Measurements from ENCODE around the gene NALCN.

The NALCN gene

DNA sequence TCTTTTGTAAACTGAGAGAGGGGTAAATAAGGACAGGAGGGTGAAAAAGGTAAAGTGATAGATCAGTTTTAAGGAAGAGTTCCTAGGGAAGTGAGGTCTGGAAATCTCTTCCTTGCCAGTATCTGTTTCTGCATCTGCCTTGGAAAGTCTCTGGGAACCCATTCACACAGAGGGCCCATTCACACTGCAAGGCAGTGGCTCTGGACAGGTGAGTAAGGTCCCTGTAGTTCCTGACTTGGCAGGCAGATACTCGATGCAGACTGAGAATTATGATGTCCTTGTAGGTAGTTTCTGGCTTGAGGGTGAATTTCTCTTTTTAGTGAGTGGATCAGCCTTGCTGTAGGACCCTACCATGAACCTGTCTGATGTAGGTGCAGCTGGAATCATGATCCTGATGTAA lies 293.3 kb downstream of the NALCN start:
- no peak for DNase-seq (ENCODE audit: low read depth)

DNA sequence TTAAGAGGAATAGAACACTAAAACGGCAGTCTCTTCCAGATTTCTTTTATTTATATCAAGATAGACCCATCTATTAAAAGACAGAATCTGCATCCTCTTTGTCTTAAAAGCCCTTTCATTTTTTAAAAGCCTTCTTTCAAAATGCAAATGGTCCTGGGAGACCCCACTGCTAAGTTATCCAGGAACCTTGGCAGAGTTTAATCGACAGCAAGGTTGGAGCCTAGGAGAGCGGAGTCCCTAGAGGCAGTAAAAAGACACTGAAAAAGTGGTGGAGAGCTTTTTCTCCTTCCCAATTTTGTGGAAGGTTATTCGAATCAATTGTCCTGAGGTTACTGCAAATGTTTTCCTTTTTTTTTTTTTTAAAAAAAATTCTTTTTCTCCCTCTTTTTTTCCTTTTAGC lies 294.7 kb downstream of the NALCN start:
- no peak for DNase-seq (ENCODE audit: low read depth)

DNA sequence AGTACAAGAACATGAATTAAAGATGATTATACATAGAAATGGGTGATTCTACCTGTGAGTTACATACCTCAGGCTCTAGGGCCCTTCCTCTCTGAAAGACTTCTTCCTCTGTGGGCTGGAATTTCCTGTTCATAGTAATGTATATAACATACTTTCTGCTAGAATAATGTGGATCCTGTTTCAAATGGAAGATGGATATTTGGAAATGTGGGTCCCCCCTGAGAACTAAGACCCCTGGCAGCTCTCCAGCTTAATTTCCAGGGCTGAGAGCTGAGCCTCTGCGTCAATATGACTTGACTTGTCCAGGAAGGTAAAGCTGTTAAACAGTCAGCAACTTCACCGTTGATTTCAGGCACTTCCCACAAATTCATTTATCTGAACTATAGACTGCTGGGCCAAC lies 296.3 kb downstream of the NALCN start:
- DNase-seq (ENCODE audit: low read depth): no peak

DNA sequence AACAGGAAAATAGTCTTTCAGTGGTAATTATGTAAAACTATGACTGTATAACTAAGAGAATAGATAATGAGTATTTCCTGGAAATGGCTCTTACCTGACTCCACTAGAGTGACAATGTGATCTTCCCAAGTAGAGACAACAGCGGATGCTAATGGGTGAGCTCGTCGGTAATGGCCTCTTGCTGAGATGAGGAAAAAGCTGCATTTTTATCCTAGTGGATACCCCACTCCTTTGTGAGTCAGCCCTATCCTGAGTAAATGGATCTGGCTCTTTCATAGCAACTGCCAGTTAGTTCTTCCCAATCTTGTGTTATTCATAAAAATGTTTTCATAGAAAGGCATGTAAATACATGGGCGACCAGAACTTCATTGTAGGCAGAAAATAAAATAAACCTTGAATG lies 299.5 kb downstream of the NALCN start:
- DNase-seq (ENCODE audit: low read depth): no peak

DNA sequence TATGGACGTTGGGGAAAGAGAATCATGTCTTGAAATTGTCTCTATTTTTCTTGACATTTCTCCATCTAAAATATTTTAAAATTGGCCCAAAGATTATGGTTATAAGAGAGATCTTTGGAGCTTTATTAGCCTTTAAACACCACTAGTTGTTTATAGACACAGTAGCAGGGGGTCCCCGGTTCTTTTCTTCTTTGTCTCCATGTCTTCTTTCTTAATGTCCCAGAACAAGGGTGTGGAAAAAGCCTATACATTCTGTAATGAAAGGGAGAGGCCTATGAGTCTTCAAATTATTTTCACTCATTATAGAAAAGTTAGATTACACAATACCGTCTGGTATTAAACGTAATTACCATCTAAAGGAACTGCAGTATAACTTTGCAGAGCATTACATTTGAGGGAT lies 300.0 kb downstream of the NALCN start:
- no peak for DNase-seq (ENCODE audit: low read depth)

DNA sequence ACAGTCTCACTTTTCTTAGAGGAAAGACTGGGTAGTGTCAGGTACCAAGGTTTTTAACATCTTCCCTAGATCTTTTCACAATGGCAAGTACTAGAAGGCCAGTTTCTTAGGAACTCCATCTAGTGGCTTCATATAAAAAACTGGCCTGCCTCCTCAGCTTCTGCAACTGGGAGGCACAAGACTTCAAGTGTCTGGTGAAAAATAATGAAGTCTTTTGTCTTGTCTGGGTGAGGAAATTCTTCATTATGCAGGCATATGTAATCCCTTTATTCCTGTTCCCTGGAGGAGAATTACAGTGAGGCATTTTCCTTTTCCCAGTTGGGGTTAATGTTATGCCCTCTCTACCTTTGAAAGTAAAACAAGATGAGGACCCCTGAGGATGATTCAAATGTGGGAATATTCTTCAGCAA lies 300.5 kb downstream of the NALCN start:
- no peak for DNase-seq (ENCODE audit: low read depth)

DNA sequence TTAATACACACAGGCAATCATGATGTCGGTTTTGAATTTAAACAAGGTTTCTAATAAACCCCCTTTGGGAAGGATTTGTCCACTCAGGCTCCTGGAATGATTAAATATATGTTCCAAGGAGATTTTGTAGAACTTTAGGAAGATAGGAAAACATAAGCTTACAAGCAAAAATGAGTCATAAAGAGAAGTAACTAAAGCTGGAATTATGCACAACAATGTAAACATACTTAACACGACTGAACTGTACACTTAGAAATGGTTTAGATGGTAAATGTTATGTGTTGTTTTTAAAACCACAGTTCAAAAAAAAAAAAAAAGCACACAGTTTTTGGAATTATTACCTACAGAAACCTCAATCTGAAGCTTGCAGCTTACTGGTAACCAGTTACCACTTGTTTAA lies 304.4 kb downstream of the NALCN start:
- DNase-seq (ENCODE audit: low read depth): no peak

DNA sequence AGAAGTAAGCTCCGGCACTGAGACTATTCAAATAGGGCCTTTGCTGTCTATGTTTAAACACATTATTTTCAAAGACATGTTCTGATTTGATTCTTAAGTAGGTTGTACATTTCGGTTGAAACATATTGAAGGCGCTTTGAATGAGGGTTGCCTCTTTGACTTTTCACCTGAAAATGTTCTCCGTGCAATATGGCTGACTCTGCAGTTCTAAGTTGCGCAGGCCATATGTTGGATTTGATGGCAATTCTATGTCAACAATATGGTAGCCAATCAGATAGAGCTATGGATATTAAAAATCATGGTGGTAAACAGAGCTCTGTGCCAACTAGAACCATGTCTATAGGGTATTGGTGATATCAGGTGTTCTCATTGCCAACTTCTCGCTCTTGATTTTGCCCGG lies 307.3 kb downstream of the NALCN start:
- DNase-seq (ENCODE audit: low read depth): no peak

DNA sequence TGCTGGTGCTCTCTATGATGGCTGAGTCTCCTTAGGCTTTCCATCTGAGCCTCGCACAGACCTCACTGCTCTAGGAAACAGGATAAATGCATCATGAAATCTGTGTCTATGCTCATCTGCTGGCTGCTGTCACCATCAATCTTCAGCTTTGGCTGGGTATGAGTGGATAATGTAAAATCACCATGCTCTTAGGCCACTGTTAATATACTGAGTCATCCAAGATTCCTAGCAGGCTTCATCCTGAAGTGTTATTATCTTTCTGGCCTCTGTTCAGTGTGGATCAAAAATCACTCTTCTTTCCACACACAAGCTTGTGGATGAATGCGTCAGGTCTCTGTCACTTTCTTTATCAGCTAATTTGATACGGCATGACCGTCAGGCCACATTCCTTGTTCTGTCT lies 317.4 kb downstream of the NALCN start:
- no peak for DNase-seq (ENCODE audit: low read depth)

DNA sequence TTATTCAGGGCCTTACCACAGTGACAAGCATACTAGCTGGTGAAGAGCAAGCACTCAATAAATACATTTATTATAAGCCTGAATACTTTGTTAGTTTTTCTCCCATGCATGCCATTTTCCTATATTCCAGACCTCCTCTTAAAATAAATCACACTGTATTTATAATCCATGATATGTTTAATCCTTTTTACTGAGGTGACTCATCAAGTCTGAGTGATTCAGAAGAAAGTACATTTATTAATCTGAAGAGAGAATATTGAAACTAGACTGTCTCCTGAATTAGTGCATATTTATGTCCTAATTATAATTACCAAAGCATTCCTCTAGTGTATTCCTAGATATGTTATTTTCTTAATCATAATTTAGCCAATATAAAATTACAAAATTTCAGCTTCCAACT lies 323.3 kb downstream of the NALCN start:
- DNase-seq (ENCODE audit: low read depth): no peak

DNA sequence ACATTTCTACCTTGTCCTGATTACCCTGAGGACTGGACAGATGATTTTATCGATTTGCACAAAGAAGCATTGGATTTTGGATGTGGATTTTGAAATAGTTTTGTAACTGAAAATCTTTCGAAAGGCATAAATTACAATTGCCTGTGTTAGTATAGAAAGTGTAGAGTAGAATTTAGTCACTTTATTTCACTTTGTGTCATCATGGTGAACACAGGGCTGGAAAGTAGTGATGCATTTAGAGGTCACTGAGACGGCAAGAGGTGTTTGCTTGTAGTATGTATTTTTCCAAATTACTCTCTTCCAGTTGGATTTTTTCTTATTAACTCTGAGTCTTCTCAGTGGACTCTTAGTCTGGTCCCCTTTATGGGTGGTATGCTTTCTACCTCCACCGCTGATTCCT lies 326.0 kb downstream of the NALCN start:
- no peak for DNase-seq (ENCODE audit: low read depth)

DNA sequence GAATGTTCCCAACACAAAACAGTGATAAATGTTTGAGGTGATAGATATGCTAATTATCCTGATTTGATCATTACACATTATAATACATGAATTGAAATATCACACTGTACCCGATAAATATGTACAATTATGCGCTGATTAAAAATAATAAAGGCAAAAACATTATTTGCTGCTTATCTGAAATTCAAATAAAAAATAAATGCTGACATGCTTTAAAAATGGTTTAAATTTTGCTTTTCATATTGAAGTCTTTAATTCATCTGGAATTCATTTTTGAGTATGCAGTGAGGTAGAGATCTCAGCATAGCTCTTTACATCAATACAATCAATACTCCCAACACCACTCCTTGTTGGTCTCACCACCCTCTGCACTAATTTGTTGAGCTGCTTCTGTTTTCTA lies 330.8 kb downstream of the NALCN start:
- no peak for DNase-seq (ENCODE audit: low read depth)

DNA sequence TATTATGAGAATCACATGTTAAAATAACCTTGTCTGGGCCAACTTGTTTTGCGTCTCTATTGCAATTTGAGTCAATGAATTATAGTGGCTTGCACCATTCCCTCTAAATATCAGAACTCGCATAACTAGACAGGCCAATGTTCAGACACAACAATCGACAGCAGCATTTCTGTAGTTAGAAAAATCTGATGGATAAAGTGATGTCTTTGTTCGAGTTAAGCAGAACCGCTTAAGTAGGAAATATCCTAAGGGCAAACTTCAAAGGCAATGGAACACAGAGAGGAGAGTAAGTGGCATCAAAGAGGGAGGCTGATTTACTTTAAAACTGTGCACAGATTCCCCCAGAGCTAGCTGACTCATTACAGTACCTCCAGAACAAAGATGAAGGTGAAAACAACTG lies 333.9 kb downstream of the NALCN start:
- no peak for DNase-seq (ENCODE audit: low read depth)

DNA sequence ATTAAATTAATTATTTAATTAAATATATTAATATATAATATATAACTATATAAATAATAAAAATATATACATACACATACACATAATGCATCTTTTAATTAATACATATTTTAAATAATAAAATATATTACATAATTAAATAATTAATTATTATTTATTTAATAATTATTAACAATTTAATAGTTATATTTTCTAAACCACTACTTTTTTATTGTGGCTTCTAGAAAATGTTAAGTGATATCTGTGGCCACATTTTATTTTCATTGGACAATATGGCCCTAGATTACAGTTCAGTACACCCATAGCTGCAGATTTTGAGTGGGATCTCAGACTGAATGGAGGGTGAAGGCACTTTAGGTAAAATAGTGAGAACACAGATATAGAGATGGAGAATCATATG lies 335.7 kb downstream of the NALCN start:
- no peak for DNase-seq (ENCODE audit: low read depth)

DNA sequence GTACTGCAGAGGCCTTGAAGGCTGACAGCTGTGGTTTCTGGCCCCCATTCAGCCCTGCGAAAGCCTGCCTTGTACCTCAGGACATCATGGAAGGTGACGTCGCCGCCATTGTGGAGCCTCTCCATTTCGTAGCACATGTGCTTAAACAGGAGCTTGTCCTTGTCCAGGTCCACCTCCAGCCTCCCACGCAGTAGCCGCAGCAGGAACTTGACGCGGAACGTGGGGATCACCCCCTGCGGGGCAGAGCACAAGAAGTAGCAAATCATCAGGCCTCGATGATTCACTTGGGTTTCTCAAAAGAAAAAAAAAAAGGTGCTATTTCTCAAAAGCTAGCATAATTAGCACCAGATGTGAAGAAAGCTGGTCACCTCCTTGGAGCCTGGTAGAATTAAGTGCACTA lies 351.0 kb downstream of the NALCN start:
- DNase-seq (ENCODE audit: low read depth): no peak

DNA sequence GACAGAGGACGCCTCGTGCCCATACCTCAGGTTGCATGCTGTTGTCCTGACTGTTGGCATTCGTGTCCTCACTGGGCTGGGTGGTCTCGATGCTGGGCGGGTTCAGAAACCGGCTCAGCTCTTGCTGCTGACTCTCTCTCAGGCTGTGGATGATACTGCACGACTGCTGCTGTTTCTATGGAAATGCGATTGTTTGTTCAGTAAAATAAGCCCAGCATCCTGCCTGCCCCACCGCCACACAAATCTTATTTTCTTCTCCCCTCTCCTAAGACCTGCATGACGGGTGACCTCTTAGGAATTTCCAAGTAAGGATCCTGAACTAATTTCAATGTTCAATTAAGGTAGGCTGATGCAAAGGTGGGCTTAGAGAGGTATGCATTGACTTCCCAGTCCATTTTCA lies 356.5 kb downstream of the NALCN start:
- DNase-seq (ENCODE audit: low read depth): no peak

DNA sequence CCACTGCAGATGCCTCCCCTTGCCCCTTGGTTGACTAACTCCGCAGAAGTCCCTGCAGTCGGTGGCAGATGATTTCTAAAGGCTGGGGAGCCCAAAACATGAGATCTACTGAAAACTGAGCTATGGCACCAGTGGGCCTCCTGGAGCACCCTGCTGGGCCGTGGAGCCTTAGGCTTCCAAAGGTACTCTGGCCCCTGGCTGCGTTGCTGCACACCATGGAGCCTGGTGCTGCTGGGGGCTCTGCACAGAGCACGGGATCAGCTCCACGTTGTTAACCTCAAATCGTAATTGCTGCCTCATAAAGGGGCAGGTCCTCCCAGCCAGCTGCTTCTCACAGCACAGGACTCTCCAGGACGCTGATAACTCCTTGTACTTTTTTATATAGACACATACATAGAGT lies 357.5 kb downstream of the NALCN start:
- DNase-seq (ENCODE audit: low read depth): no peak

DNA sequence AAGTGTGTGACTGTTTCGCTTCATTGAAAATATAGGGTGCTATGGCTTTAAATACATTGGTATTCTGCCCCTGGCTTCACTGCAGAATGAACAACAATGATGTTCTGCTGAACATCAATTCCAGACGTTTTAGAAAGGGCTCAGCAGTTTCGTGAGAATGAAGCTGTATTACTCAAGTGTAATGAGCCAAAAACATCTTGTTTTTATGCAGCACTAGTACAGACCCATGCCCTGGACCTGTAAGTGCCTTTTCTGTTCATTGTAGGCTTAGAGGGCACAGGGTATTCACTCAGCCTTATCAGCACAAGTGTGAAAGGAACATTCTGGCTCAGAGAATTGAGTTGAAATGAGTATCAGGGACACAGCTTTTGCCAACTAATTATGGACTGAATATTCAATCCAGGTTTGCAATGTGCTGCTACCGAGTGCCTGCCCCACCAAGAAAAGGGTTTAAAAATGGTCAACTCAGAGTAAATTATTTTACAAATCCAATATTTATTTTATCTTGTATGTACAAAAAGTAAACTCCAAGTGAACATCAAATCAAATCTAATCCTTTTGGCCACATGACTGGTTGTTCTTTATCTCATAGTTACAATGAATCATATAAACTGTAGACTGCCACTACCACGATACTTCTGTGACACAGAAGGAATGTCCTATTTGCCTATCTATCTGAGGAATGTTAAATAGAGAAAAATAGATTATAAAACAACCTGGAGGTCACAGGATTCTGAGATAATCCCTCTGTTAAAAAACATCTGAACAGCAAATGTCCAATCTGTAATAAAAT lies 362.8 kb downstream of the NALCN start:
- DNase-seq (ENCODE audit: low read depth): no peak

DNA sequence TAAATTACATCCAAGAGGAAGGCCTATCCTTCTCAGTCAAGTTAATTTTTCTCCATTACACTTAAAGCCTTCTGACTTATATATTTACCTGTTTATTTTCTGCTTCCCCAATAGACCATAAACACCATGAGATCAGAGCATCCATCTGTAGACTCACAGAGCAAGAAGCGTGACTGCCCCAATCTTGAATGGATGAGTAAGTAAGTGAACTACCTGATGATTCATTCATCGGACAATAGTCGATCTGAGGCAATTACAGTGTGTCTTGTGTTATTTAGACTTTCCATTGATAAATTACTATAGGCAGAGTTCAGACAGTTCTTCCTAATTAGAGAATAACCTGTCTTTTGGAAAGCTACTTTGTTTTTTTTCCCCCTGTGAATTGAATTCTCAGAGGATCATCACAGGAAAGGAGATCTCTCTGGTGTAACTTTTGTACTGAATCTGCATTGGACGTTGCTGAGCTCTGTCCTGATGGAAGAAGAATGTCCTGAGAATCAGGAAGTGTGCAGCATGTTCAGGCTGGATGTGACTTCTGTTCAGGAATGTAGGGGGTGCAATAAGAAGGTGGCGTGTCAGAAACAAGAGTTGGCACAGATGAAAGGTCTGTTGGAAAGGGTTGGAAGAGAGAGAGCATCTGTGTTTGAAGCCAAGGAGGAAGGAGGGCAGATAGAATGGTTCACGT lies 367.0 kb downstream of the NALCN start:
- no peak for DNase-seq (ENCODE audit: low read depth)

DNA sequence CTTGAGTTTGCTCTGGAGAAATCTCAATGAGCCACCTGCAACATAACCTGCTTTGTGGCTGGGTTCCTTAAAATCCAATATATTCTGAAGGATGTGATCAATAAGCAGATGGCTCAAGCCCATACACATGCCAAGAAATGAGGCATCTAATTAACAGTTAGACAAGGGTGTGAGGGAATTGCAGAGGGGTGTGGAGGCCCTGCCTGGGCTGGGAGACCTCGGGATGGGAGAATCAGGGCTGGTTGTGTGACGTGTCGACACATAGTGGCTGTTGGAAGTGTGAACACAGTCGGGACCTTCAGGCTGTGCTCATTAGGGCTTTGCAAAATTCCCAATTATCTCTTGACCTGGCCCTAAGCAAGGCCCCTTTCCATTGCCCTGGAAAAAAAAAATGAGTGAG lies 379.8 kb downstream of the NALCN start:
- no peak for DNase-seq (ENCODE audit: low read depth)

DNA sequence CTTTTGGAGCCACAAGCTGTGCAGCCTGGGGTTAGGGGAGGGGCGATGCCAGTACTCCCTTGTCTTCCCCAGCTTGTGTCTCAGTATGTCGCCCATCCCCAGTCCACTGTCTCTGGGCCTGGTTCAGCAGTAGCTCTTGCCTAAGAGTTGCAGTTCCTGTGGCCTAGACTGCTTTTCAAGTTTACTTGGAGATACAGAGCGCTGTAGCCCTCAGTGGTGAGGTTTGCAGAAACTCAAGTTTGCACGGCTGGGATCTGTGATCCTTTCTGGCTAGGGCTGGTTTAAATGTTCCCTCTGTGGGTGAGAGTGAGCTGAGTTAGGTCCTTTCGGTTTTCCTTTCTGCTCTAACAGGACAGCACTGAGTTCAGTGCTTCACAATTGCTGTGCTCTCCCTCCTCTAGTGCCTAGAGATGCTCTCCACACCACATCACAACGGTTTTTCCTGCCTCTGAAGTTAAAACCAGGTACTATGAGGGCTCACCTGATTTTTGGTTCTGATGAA lies 381.1 kb downstream of the NALCN start:
- DNase-seq (ENCODE audit: low read depth): no peak

DNA sequence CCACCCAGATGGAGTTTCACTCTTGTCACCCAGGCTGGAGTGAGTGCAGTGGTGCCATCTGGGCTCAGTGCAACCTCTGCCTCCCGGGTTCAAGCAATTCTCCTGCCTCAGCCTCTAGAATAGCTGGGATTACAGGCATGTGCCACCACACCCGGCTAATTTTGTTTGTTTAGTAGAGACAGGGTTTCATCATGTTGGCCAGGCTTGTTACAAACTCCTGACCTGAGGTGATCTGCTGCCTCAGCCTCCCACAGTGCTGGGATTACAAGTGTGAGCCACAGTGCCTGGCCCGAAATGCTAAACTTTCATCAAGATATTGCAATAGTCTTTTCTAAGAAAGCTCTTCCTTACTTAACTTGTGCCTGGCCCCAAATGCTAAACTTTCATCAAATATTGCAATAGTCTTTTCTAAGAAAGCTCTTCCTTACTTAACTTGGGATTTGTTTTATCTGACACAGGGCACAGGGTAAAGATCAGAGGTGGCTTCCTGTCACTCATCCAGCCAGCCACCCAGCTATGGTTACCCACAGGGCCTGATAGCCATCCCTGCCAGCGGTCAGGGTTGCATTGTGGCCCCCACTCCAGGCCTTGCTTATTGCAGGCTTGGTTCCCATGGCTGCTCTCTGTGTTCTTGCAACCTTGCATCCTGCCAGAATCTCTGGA lies 389.4 kb downstream of the NALCN start:
- no peak for DNase-seq (ENCODE audit: low read depth)

DNA sequence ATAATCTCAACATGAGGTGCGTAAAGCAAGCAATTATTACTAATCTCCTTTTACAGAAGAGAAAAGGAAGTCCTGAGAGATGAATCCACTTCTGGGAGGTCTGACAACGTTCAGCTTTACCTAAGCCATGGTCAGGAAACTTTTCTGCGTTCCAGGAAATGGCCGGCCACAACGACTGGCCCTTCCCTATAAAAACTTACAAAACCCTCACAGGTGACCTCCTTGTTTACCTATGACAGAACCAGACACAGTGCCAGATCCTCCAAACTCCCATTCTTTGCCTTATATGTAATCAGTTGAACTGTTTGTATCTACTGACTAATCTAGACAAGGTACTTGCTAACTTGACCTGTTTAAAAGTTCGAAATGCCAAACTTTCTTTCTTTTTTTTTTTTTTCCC lies 390.0 kb downstream of the NALCN start:
- no peak for DNase-seq (ENCODE audit: low read depth)

Data from stimulated activated CD8-positive, alpha-beta memory T cell treated with anti-CD3 and anti-CD28 coated beads, Interleukin-12 subunit alpha, Interleukin-12 subunit beta, amount 100 ng/mL, for 4 hours (primary cell).